Measurements from ENCODE around the gene FKBP1B. TPM values are rescaled to one million over a fixed set of nuclear protein-coding genes. Genes with fewer than 3 reads are reported as not detected.

Gene FKBP1B
- total RNA-seq, 4 donors from 2014 or later, result 6.7 to 16.3 (median 10.9) TPM

DNA sequence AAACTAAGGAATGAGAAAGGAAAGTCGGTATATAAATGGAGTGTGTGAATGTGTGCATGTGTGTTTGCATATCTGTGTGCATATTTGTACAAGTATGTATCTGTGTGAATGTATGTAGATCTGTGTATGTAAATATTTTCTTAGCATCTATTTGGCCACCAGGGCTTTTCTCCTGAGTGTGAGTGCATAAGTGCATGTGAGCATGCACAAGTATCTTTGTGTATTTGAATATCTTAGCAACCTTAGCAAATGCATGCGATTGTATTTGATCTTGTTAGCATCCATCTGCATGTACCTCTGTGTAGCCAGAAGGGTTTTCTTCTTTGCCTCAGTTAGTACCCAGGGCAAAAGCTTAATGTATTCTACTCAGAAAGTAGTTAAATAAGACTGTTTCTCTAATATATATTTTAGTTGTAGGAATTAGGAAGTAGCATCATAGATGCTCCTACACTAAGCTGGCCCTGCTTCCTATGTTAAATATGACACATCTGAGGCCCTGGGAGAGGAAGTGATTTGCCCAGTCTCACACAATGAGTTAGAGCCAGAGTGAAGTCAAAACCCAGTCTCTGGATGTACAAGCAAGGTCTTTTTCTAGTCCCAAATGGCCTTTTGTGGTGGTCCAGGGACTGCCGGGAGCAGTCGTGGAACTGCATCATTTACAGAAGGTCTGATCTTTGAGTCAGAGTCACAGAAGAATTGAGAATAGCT is 9.2 kb downstream of the FKBP1B start:
- Histone ChIP-seq H3K9me3 (no peaks in the 10 kb centered on the region), H3K27me3 (no peaks in the 10 kb centered on the region), H3K36me3 (no peaks in the 10 kb centered on the region), H3K4me1 (no peaks in the 10 kb centered on the region), H3K4me3 (no peak overlapping the region), H3K27ac (no peak overlapping the region)
- peak in 1 of 3 donors; percentile 9 for DNase-seq
- TF ChIP-seq, protein P1, sequence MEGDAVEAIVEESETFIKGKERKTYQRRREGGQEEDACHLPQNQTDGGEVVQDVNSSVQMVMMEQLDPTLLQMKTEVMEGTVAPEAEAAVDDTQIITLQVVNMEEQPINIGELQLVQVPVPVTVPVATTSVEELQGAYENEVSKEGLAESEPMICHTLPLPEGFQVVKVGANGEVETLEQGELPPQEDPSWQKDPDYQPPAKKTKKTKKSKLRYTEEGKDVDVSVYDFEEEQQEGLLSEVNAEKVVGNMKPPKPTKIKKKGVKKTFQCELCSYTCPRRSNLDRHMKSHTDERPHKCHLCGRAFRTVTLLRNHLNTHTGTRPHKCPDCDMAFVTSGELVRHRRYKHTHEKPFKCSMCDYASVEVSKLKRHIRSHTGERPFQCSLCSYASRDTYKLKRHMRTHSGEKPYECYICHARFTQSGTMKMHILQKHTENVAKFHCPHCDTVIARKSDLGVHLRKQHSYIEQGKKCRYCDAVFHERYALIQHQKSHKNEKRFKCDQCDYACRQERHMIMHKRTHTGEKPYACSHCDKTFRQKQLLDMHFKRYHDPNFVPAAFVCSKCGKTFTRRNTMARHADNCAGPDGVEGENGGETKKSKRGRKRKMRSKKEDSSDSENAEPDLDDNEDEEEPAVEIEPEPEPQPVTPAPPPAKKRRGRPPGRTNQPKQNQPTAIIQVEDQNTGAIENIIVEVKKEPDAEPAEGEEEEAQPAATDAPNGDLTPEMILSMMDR (IDR thresholded peaks at IDR 0.05), result no peak
- no peak for TF ChIP-seq POLR2A (IDR thresholded peaks at IDR 0.05)

DNA sequence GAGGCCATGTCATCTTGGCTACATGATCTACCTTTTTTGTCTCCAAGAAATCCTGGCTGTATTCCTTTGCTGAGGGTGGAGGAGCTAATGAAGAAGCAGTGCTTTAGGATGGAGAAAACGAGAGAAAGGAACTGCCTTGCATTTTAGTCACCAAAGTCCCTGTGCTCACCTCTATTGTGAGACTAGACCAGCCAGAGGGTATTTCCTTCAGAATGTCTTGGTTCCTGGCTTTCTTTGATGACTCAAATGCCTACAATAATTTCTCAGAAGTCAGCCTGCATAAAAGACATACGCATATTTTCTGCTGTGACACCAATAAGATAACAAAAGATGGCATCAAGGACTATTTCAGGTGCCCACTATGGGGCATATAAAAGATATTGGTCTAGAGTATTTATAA is 15.8 kb downstream of the FKBP1B start:
- H3K27me3 ChIP-seq, result no peaks in the 10 kb centered on the region
- peaks cover 0 to 38% (median 0%) of the 10 kb centered on the region in 3 donors for H3K36me3 ChIP-seq
- no peak overlapping the region for H3K4me3 ChIP-seq
- H3K9me3 ChIP-seq, result no peaks in the 10 kb centered on the region
- TF ChIP-seq POLR2A (IDR thresholded peaks at IDR 0.05), result no peak
- TF ChIP-seq, protein P1 (IDR thresholded peaks at IDR 0.05), result no peak
- DNase-seq, result no peak
- no peak overlapping the region for H3K27ac ChIP-seq
- H3K4me1 ChIP-seq, result no peaks in the 10 kb centered on the region

DNA sequence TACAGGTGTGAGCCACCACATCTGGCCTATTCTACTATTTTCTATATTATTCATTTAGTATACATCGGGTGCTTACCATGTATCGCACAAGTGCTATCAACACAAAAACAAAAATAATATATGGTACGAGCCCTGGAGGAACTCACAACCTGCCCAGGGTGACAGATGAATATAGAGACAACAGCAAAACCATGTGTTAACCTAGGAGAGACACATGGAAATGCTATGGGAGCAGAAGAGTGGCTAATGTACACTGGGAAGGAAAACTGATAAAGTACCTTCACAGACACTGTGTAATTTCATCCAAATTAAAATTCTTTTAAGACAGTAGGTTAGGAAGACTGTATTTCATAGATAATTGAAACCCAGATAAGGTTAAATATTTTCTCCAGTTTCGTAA is 22.7 kb downstream of the FKBP1B start:
- Histone ChIP-seq H3K27ac (no peak overlapping the region), H3K9me3 (no peaks in the 10 kb centered on the region), H3K4me1 (peaks cover 0 to 12% (median 3%) of the 10 kb centered on the region in 4 donors), H3K4me3 (no peak overlapping the region), H3K27me3 (no peaks in the 10 kb centered on the region), H3K36me3 (peaks cover 0 to 63% (median 0%) of the 10 kb centered on the region in 3 donors)
- no peak for DNase-seq
- TF ChIP-seq, protein P1 (IDR thresholded peaks at IDR 0.05), result no peak
- TF ChIP-seq POLR2A (IDR thresholded peaks at IDR 0.05), result no peak

DNA sequence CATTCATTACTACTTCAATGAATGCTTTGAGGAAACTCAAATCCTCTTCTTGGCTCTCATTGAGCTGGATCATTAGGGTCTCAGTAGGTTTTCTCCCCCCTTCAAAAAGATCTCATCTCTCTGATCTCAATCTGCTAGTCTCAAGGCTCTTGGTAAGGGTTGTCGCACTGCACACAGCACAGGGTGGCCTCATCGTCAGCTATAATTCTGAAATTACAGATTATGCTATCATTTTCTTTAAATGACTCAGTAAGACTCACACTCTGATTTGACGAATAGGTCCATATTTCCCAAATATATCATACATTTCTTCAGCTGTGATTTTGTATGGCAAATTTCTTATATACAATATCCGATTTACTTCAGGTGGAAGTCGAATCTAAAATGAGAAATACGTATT is 24.3 kb downstream of the FKBP1B start:
- peaks cover 0 to 48% (median 0%) of the 10 kb centered on the region in 3 donors for H3K36me3 ChIP-seq

DNA sequence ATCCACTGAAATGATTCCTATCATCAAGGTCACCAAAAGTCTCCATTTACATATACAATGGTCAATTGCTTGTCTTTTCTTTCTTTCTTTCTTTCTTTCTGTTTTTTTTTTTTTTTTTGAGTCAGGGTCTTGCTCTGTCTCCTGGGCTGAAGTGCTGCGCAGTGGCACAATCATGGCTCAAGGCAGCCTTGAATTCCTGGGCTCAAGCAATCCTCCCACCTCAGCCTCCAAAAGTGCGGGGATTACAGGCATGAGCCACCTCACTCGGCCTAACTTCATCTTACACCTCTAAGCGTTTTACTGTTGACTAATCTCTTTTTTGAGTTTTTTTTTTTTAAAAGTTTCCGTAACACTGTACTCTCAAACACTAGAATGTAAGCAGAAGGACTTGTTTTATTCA is 25.7 kb downstream of the FKBP1B start:
- Histone ChIP-seq H3K4me3 (peak overlapping the region; percentile 64 to 80 (median 74)), H3K27ac (peak overlapping the region in 2 of 4 donors; percentile 96 to 98), H3K36me3 (peaks cover 0 to 48% (median 0%) of the 10 kb centered on the region in 3 donors), H3K4me1 (peaks cover 0 to 20% (median 7%) of the 10 kb centered on the region in 4 donors), H3K27me3 (no peaks in the 10 kb centered on the region), H3K9me3 (no peaks in the 10 kb centered on the region)
- TF ChIP-seq, protein P1 (IDR thresholded peaks at IDR 0.05), result no peak
- no peak for TF ChIP-seq POLR2A (IDR thresholded peaks at IDR 0.05)
- no peak for DNase-seq

More for the DNA sequence above, 24.3 kb downstream of the FKBP1B start:
- Histone ChIP-seq H3K27ac (no peak overlapping the region), H3K27me3 (no peaks in the 10 kb centered on the region), H3K9me3 (no peaks in the 10 kb centered on the region), H3K4me1 (peaks cover 0 to 20% (median 7%) of the 10 kb centered on the region in 4 donors), H3K4me3 (no peak overlapping the region)
- no peak for TF ChIP-seq POLR2A (IDR thresholded peaks at IDR 0.05)
- TF ChIP-seq, protein P1 (IDR thresholded peaks at IDR 0.05), result no peak
- DNase-seq, result no peak
